C4-2B (cell line): ENCODE data around the gene LCN1.

Experiments
- CTCF ChIP-seq: fragments of 450-650 bp; conservative IDR thresholded peaks from 2 replicates; pipeline ENCODE4 v1.5.1; 2017; ENCODE audit warnings: mild to moderate bottlenecking
- ZFX ChIP-seq: fragments of 450-650 bp; IDR thresholded peaks from 2 replicates; pipeline ENCODE4 v1.6.1; 2017

DNA sequence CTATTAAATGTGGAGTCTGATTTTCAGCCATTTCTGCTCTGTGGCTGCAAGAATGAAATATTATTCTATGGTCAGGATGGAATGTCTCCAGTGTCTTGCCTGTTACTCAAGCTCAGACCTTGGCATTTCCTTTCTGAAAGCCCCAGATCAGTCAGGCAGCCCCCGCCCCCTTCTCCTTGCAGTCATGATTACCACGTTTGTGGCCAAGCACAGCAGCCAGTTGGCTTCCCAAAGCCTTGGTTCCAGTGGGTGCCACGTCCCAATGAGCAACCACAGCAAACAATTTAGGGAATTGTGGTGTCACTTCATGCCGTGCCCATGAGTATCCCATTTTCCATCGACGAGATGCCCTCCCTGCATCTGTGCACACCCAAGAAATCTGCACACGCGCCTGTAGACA is 15.0 kb downstream of the LCN1 start:
- TF ChIP-seq CTCF (no peak), ZFX (no peak)
